GM12878 (cell line): ENCODE measurements around the gene CSNK1G1. TPM values are rescaled to one million over a fixed set of nuclear protein-coding genes. Genes with fewer than 3 reads are reported as not detected.
"Not testable (repeated sequence)": the region's sequence is repeated elsewhere in the genome, so short reads cannot be mapped to it uniquely, and the experiment has no call there.

Experiments used
- ATAC-seq: fragments of 200-7000 bp; cut with Tn5 transposase; 3 replicates; pipeline ENCODE4 v1.9.1; 2020; ENCODE audit warnings: mild to moderate bottlenecking, moderate library complexity
- BruUV-seq: library from RNA; stranded (reverse); fragments of 400-500 nt; replicated peaks from 2 replicates; lab custom pipeline; 2021; lab: Mats Ljungman, UMichigan
- CTCF ChIA-PET: fragments of 300-600 bp; sonication (Branson Sonifier 250); formaldehyde crosslinking; extraction: SDS; loops from one replicate; lab custom pipeline; 2021; ENCODE audit warnings: inconsistent platforms; lab: Yijun Ruan, JAX
- POLR2A ChIA-PET: fragments of 350-600 bp; formaldehyde crosslinking; extraction: SDS; loops from one replicate; lab custom pipeline; 2021; ENCODE audit warnings: inconsistent platforms; lab: Charles Lee
- RAD21 ChIA-PET: fragments of 300-600 bp; sonication (Branson Sonifier 250); formaldehyde crosslinking; loops from one replicate; lab custom pipeline; 2023; ENCODE audit warnings: antibody characterized with exemption; ENCODE audit not compliant: unreplicated experiment; lab: Charles Lee
- SMC1A ChIA-PET: fragments of 300-600 bp; sonication (Branson Sonifier 250); formaldehyde crosslinking; loops from one replicate; lab custom pipeline; 2023; ENCODE audit not compliant: unreplicated experiment, uncharacterized antibody; lab: Charles Lee
- DNase-seq: peaks from one replicate; pipeline ENCODE4 v3.0.0-alpha.2; 2011; ENCODE audit warnings: low read depth, low spot score
- FAIRE-seq: peaks from 3 replicates; lab custom pipeline; 2011; peaks lifted over from hg19 to GRCh38; lab: Jason Lieb, UNC
- H2AFZ ChIP-seq: 2 replicates; pipeline ENCODE4 v1.6.0; 2011; ENCODE audit warnings: low read depth, low read length, control low read depth; ENCODE audit not compliant: control insufficient read depth
- H3K27ac ChIP-seq: 2 replicates; pipeline ENCODE4 v1.5.1; 2011; ENCODE audit warnings: control low read depth; ENCODE audit not compliant: control insufficient read depth, insufficient read depth
- H3K27me3 ChIP-seq, 2 experiments: replicated peaks in 1 of 2; 2 replicates each; pipeline versions ENCODE4 v1.6.0 to v1.6.1; 2011; ENCODE audit warnings: low read length in 1 of 2; ENCODE audit not compliant: control insufficient read depth in 2 of 2, insufficient read depth in 2 of 2
- H3K36me3 ChIP-seq, 2 experiments: 2 replicates each; pipeline ENCODE4 v1.5.1; 2011; ENCODE audit warnings: low read length in 1 of 2; ENCODE audit not compliant: control insufficient read depth in 2 of 2, insufficient read depth in 2 of 2
- H3K4me1 ChIP-seq: 2 replicates; pipeline ENCODE4 v1.6.1; 2011; ENCODE audit warnings: mild to moderate bottlenecking, low read length, moderate library complexity, mixed read lengths; ENCODE audit not compliant: control insufficient read depth, insufficient read depth
- H3K4me2 ChIP-seq: 2 replicates; pipeline ENCODE4 v1.6.0; 2011; ENCODE audit warnings: control low read depth; ENCODE audit not compliant: control insufficient read depth, insufficient read depth
- H3K4me3 ChIP-seq: fragments of 200-600 bp; sonication (generic); 2 replicates; pipeline ENCODE4 v1.5.1; 2016
- H3K79me2 ChIP-seq: 2 replicates; pipeline ENCODE4 v1.6.0; 2011; ENCODE audit warnings: low read length; ENCODE audit not compliant: control insufficient read depth, insufficient read depth
- H3K9ac ChIP-seq: 2 replicates; pipeline ENCODE4 v1.8.0; 2011; ENCODE audit warnings: low read length, control low read depth, mixed read lengths; ENCODE audit not compliant: control insufficient read depth, insufficient read depth
- H3K9me3 ChIP-seq: replicated peaks from 3 replicates; pipeline ENCODE4 v1.5.1; 2011; ENCODE audit warnings: mild to moderate bottlenecking, low read length; ENCODE audit not compliant: control insufficient read depth, insufficient read depth
- H4K20me1 ChIP-seq: 2 replicates; pipeline ENCODE4 v1.6.0; 2011; ENCODE audit not compliant: control insufficient read depth, insufficient read depth
- DPF2 ChIP-seq: fragments of 450-650 bp; IDR thresholded peaks from 2 replicates; pipeline ENCODE4 v1.6.1; 2017; ENCODE audit warnings: mild to moderate bottlenecking
- HDAC2 ChIP-seq: fragments of 200-600 bp; sonication (generic); IDR thresholded peaks from 2 replicates; pipeline ENCODE4 v1.6.1; 2017
- JUND ChIP-seq: IDR thresholded peaks from 2 replicates; pipeline ENCODE4 v1.6.1; 2012; ENCODE audit warnings: low read depth, mild to moderate bottlenecking, low read length, improper control_type of control experiment, moderate library complexity
- NR2F1 ChIP-seq: fragments of 450-650 bp; conservative IDR thresholded peaks from 2 replicates; pipeline ENCODE4 v1.6.1; 2017; ENCODE audit warnings: mild to moderate bottlenecking
- POU2F2 ChIP-seq: IDR thresholded peaks from 3 replicates; pipeline ENCODE4 v1.6.1; 2011; ENCODE audit warnings: low read depth, mild to moderate bottlenecking, low read length, borderline replicate concordance
- YBX1 ChIP-seq: fragments of 450-650 bp; IDR thresholded peaks from 2 replicates; pipeline ENCODE4 v1.6.1; 2016; ENCODE audit warnings: antibody characterized with exemption
- ZBED1 ChIP-seq: IDR thresholded peaks from 2 replicates; pipeline ENCODE4 v1.6.1; 2016; ENCODE audit warnings: borderline replicate concordance
- ZNF24 ChIP-seq: fragments of 450-650 bp; IDR thresholded peaks from 2 replicates; pipeline ENCODE4 v1.6.1; 2017; ENCODE audit warnings: antibody characterized with exemption, mild to moderate bottlenecking
- WGBS: methylation state at CpG from one replicate; pipeline ENCODE4 v1.1.6; 2016; ENCODE audit warnings: low lambda C conversion rate; ENCODE audit not compliant: insufficient replicate concordance, insufficient coverage; ENCODE audit errors: missing lambda C conversion rate; 5-methylcytosine and 5-hydroxymethylcytosine counted together
- in situ Hi-C: fragments of 300-500 bp; cut with MboI; formaldehyde crosslinking; loops from 9 replicates; pipeline ENCODE4 v1.14.3; 2018; ENCODE audit warnings: mixed read lengths
- intact Hi-C: fragments of 100-400 bp; cut with micrococcal nuclease; formaldehyde crosslinking; loops from one replicate; pipeline ENCODE4 v1.14.2; 2022; ENCODE audit not compliant: unreplicated experiment
- polyA plus RNA-seq, 11 experiments: library from polyadenylated mRNA; depleted of rRNA in 4 of 11; unstranded in 6 of 11; stranded (reverse) in 5 of 11; fragments of >200 nt; fragmentation: Nextera tagmentation in 4 of 11; fragmentation: Illumina TruSeq in 1 of 11; extraction: Ambion mirVana in 4 of 11; extraction: Trizol in 1 of 11; gene quantifications; 1 replicate in 1 of 11; 2 replicates in 10 of 11; pipeline versions ENCODE4 v1.2.1 to v1.2.3, GENCODE V29; 2011 to 2016; ENCODE audit warnings: inconsistent platforms in 2 of 11, missing spikeins in 2 of 11, low read depth in 1 of 11
- total RNA-seq, 4 experiments: library from RNA; depleted of rRNA in 3 of 4; stranded (reverse); fragments of >200 nt in 3 of 4; fragmentation: Illumina TruSeq in 1 of 4; extraction: Trizol in 1 of 4; gene quantifications; 2 replicates each; pipeline versions ENCODE4 v1.2.1 to v1.2.3, GENCODE V29; 2013 to 2021

Gene CSNK1G1
- total and polyA plus RNA-seq, 10 of the 15 experiments (the other 5 are each of a cell fraction or from before 2014, with no cell fraction given), result 6.1 to 23.4 (median 15.3) TPM

GRCh38 chr15:64348455-64348854, 7.5 kb downstream of the CSNK1G1 start:
- POLR2A ChIA-PET, result interaction anchor here (0.6 to 1.0 kb wide), 4 partner anchors 11 to 296 kb away, joined by 3 to 5 read pairs (median 4); no protein-coding TSS in a partner anchor
- in situ Hi-C loops (no loop called here), intact Hi-C loops (no loop called here)
- DNase-seq (no peak), ATAC-seq (no peak), FAIRE-seq (no peak)
- H3K4me1 ChIP-seq, result no peaks in the 10 kb centered on the region
- H3K9me3 ChIP-seq, result no peaks in the 10 kb centered on the region
- no peak overlapping the region for H3K27ac ChIP-seq
- peaks cover 29% of the 10 kb centered on the region for H3K79me2 ChIP-seq
- H2AFZ ChIP-seq, result no peak overlapping the region
- no peaks in the 10 kb centered on the region for H3K36me3 ChIP-seq
- RAD21 ChIA-PET, result interaction anchor here (0.6 kb wide), 2 partner anchors 111 to 577 kb away, joined by 3 read pairs; no protein-coding TSS in a partner anchor
- SMC1A ChIA-PET, result interaction anchor here (1.7 kb wide), 1 partner anchor 10 kb away, joined by 7 read pairs; no protein-coding TSS in a partner anchor
- no peaks in the 10 kb centered on the region; the same call in 1 of the 2 replicates for H4K20me1 ChIP-seq
- TF ChIP-seq ZBED1 (no peak), JUND (no peak), ZNF24 (no peak), NR2F1 (no peak), YBX1 (no peak), HDAC2 (no peak), DPF2 (no peak), POU2F2 (no peak)
- CTCF ChIA-PET, result interaction anchor here (0.6 kb wide), 1 partner anchor 256 kb away, joined by 4 read pairs; no protein-coding TSS in a partner anchor
- H3K27me3 ChIP-seq, result no peaks in the 10 kb centered on the region
- 92% methylated on average over 1 of the region's 1 CpG for WGBS
- no peak overlapping the region for H3K9ac ChIP-seq
- no peak overlapping the region for H3K4me2 ChIP-seq
- BruUV-seq, result no TSS peak
- no peak overlapping the region for H3K4me3 ChIP-seq

- H3K36me3 ChIP-seq, ATAC-seq, H3K4me3 ChIP-seq, H3K4me2 ChIP-seq, CTCF ChIA-PET, H3K9ac ChIP-seq, H2AFZ ChIP-seq, H4K20me1 ChIP-seq, H3K4me1 ChIP-seq, in situ Hi-C loops, intact Hi-C loops, POLR2A ChIA-PET, RAD21 ChIA-PET, H3K9me3 ChIP-seq, SMC1A ChIA-PET, FAIRE-seq, DNase-seq, H3K27me3 ChIP-seq, BruUV-seq, H3K27ac ChIP-seq: not testable (repeated sequence)
- peaks cover 19% of the 10 kb centered on the region for H3K79me2 ChIP-seq
- 88% methylated on average over 6 of the region's 6 CpGs for WGBS
These were observed 9.7 kb downstream of the CSNK1G1 start for GRCh38 chr15:64346242-64346641.
